Measurements from ENCODE around the gene SEC61A1. TPM values are rescaled to one million over a fixed set of nuclear protein-coding genes. Genes with fewer than 3 reads are reported as not detected.
A peak's percentile ranks its signal among the peaks of the same experiment; 100 is the strongest.

The SEC61A1 gene
- 150 and 242 TPM in 2 replicates for total RNA-seq

GRCh38 chr3:128051837-128052594, at the start of gene SEC61A1:
TSS of gene SEC61A1 (plus strand) at chr3:128052437. CDS start at chr3:128052553, 116 bp downstream.
- no peak for TF ChIP-seq CTCF (conservative IDR thresholded peaks at IDR 0.05; ENCODE audit: low read depth, low read length)
- no peak for DNase-seq (ENCODE audit: low read depth)
- H3K4me3 ChIP-seq (ENCODE audit: low read depth, low read length), result peak within 1 kb of the TSS; percentile 88

DNA sequence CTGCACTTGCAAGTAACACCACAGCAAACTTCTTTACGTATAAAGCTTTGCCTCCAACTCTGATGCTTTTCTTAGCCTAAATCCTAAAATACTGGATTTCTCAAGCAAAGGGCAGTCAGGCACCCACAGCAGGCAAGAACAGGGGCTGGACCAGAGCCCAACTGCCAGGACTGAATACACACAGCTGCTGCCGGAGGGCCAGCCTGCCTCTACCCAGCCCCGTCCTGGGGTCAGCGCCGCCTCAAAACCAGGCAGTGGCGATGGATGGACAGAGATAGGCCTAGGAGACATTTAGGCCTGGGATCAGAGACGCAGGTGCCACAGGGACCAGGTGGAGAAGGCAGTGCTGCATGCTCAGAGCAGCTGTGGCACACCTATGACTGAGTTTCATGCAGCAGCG, 47.6 kb upstream of the SEC61A1 start:
- no peak overlapping the region for H3K4me3 ChIP-seq (ENCODE audit: low read depth, low read length)
- no peak for DNase-seq (ENCODE audit: low read depth)
- no peak for TF ChIP-seq CTCF (conservative IDR thresholded peaks at IDR 0.05; ENCODE audit: low read depth, low read length)

- DNase-seq (ENCODE audit: low read depth), result no peak
- no peak for TF ChIP-seq CTCF (conservative IDR thresholded peaks at IDR 0.05; ENCODE audit: low read depth, low read length)
- H3K4me3 ChIP-seq (ENCODE audit: low read depth, low read length), result no peak overlapping the region
These were observed 45.9 kb upstream of the SEC61A1 start for GRCh38 chr3:128006061-128007032.

- H3K4me3 ChIP-seq (ENCODE audit: low read depth, low read length), result no peak overlapping the region
- TF ChIP-seq CTCF (conservative IDR thresholded peaks at IDR 0.05; ENCODE audit: low read depth, low read length), result no peak
- no peak for DNase-seq (ENCODE audit: low read depth)
These were observed 45.2 kb upstream of the SEC61A1 start for GRCh38 chr3:128007033-128007424.

- DNase-seq (ENCODE audit: low read depth), result no peak
- TF ChIP-seq CTCF (conservative IDR thresholded peaks at IDR 0.05; ENCODE audit: low read depth, low read length), result no peak
- no peak overlapping the region for H3K4me3 ChIP-seq (ENCODE audit: low read depth, low read length)
These were observed 42.0 kb upstream of the SEC61A1 start for GRCh38 chr3:128009952-128010846.

- H3K4me3 ChIP-seq (ENCODE audit: low read depth, low read length), result no peak overlapping the region
- peak; percentile 77 for TF ChIP-seq CTCF (conservative IDR thresholded peaks at IDR 0.05; ENCODE audit: low read depth, low read length)
- DNase-seq (ENCODE audit: low read depth), result no peak
These were observed 41.1 kb upstream of the SEC61A1 start for GRCh38 chr3:128011140-128011539.
